NCI-H1417 (cell line): ENCODE results near the gene CLASP1.

Source experiments
- DNase-seq, 3 experiments: peaks; one replicate each; lab custom pipeline; 2025; lab: John Stamatoyannopoulos, UW

The CLASP1 gene

DNA sequence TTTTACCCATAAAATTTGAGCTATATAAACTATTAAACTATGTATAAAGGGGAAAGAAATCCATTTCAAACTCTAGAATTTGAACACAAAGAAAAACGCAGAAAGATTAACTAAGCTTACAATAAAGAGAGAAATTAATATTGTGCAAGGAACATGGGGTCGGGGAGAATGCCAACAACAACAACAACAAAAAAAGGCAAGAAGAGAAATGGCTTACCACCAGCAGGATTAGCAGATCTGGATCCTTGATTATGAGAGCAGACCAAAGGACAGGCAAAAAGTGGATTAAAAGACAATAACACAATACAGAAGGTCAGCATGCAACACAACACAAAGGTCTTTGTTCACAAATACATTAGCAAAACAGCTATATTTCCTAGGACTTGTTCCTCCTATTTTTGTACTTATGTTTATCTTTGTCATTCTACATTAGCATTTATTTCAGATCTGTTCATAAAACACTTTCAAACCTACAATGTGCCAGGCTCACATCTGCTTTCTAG lies 222.0 kb downstream of the CLASP1 start:
- DNase-seq: no peak

- DNase-seq: no peak
Measured at GRCh38 chr2:121420486-121420885, 228.8 kb downstream of the CLASP1 start.

DNA sequence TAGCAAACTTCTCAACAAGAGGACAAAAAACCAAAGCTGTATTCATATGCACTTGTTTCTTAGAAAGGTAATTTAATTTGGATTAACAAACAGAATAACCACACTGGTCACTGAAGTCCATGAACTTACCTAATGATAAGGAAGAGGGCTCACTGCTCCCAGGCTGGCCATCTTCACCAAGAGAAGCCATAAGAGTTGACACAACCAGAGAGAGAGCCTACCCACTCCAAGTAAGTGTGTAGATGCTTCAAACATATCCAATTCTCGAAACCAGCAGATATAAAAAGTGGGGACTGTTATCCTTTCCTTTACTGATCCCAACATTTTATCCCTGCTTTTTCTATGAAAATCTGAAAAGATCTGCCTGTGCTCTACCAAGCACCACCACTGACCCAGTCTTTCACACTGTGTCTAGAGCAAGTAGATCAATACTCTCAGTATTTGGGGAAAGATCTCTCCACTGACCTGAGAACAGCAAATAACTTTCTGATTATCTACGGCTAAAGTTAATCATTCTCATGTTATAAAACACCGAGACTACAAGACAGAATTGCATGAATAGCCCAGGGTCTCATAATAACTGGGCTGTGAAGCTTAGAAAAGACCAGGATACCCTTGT lies 230.1 kb downstream of the CLASP1 start:
- DNase-seq: no peak

- DNase-seq: no peak
Measured at GRCh38 chr2:121418494-121419058, 230.7 kb downstream of the CLASP1 start.

GRCh38 chr2:121417826-121418225 lies 231.4 kb downstream of the CLASP1 start:
- DNase-seq: no peak

- no peak for DNase-seq
Measured at GRCh38 chr2:121415727-121416126, 233.5 kb downstream of the CLASP1 start.

DNA sequence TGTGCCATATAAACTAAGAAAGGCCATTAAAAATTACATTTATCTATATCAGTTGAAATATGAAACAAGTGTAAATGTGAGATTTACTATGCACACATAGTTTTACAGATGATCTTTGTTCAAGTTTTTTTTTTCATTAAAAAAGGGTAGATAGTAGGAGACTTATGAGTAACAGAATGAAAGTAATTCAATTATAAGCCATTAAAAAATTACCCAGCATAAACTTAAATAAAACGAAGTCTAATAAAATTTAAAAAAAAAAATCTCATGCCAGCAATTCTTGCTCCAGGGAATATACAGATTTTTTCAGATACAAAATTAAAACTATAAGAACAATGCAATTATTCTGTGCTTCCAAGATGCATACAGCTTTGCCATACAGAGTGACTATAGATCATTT lies 236.9 kb downstream of the CLASP1 start:
- no peak for DNase-seq

- DNase-seq: no peak
Measured at GRCh38 chr2:121409966-121410365, 239.3 kb downstream of the CLASP1 start.

GRCh38 chr2:121409388-121409787 lies 239.9 kb downstream of the CLASP1 start:
- DNase-seq: no peak

DNA sequence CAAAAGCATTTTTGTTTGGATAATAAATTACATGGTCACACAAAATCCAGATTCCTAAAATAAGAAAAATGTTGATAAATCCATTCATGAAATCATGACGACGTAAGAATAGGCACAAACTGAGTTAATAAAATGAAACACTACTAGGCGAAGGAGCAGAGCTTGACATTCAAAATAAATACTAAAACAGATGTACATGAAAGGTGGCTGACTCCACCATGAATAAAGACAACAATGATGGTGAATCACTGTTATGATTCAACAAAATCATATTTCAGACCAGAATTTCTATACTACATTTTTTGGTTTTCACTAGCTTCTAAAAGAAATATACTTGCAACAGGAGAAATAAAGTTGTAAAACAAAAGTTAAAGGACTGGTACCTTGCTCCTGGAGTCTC lies 240.6 kb downstream of the CLASP1 start:
- no peak for DNase-seq

DNA sequence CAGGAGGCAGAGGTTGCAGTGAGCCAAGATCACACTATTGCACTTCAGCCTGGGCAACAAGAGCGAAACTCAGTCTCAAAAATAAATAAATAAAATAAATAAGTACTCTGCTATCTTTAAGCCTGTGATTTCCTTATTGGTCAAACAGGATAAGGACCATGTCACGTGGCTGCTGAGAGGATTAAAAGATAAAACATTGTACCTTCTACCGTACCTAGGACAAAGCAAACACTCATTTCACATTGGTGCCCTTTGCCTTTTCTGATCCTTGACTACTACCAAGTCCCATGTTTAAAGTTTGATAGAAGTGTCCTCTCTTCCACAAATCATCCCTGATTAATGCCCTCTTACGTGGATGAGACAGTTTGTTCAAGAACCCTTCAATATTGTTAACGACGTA lies 244.0 kb downstream of the CLASP1 start:
- no peak for DNase-seq

DNA sequence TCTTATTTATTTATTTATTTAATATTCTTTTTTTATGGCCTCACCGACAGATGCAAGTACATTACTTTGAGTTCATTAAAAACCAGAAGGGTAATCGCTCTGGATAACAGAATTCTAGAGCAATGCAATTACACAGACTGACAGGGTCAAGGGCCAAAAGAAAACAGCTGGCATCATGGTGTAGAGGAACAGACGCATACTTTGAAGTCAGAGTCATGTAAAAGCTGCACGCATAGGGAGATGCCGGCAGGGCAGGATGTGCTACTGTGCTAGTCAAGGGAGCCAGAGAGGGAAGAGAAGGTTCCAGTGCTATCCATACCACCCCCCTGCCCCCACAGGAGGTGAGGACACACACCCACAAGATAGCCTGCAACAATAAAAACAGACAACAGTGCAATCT lies 249.1 kb downstream of the CLASP1 start:
- no peak for DNase-seq

- no peak for DNase-seq
Measured at GRCh38 chr2:121398853-121399252, 250.4 kb downstream of the CLASP1 start.

- DNase-seq: no peak
Measured at GRCh38 chr2:121390082-121390692, 259.1 kb downstream of the CLASP1 start.

DNA sequence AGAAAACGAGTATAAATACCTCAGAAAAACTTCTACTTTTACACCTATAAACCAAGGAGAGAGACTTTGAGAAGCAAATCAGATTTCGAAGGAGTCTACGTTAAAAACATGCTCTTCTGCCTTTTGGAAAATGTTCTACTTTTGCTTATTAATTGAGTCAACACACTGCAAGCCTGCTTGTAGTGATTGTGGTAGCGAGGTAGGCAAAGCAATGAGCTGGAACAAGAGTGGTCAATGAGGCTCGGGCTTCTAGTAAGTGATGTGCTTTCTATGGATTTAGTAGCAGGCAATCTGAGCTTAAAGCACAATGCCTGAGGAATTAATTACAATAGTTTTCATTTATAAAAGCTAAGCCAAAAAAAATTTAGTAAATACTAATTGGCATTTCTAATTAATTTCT lies 260.9 kb downstream of the CLASP1 start:
- no peak for DNase-seq

DNA sequence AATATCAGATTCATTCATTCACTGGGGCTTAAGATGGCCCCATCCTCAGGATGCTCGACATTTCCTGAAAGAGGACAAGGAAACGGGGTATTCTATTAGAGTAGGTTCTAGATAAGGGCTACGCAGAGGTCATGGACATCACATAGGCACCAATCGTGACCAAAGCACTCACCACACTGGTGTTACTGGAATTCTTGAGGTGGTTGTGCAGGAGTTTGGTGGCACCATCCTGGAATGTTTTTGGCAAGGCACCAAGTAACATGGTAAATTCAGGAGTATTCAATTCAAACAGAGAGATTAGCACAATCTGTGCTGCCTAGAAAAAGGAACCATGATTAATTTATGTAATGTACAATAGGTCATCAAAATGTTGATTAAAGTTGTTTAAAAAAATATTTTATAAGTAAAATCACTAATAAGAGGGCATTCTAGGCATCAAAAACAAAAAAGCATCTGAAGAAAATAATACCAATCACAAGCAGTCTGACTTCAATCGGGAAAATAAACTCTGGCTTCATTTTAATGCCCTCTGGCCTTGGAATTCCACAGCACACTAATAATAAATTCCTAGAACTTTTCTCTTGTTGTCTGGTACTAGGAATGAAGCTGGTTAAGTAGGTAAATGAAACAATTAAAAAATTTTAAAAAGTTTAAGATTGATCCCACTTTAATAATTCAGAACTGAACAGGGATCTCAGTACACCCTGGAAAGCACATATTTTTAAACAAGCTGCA lies 261.5 kb downstream of the CLASP1 start:
- no peak for DNase-seq

DNA sequence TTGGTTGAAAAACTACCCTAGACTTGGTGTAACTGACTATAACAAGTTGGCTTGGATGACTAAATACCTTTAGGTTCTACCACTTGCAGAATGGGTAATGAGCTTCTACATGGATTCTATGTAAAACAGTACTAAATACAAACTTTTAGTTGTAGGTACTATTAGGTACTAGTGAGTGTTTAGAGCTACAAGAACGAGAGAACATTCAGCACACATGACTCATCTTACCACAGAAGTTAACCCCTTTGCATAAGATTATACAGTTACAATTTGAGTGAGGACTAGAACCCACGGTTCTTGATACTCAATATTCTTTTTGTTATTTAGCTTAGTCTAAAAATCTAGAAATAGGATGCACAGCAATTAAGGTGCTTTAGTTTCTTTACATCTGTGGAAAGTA lies 262.6 kb downstream of the CLASP1 start:
- no peak for DNase-seq

GRCh38 chr2:121386102-121386501 lies 263.2 kb downstream of the CLASP1 start:
- DNase-seq: no peak

DNA sequence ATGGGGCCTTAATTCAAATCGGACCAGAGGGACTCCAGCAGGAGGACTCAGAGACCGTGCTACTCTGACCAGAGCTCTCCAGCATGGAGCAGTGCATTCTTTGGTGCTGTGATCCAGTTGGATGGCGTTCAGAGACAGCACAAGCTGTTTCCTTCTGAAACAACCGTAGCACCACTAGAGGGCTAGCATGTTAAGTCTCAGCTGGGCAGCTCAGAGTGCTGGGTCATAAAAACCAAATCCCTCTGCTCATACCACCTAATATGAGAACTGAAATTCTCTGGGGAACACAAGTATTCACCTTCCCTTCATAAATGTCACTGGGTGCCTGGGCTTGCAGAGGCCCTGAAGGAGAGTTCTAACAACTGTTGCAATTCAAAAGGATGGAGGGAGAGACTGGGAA lies 266.5 kb downstream of the CLASP1 start:
- no peak for DNase-seq

GRCh38 chr2:121377646-121378045 lies 271.6 kb downstream of the CLASP1 start:
- DNase-seq: peak in 1 of 3 experiments; percentile 26

DNA sequence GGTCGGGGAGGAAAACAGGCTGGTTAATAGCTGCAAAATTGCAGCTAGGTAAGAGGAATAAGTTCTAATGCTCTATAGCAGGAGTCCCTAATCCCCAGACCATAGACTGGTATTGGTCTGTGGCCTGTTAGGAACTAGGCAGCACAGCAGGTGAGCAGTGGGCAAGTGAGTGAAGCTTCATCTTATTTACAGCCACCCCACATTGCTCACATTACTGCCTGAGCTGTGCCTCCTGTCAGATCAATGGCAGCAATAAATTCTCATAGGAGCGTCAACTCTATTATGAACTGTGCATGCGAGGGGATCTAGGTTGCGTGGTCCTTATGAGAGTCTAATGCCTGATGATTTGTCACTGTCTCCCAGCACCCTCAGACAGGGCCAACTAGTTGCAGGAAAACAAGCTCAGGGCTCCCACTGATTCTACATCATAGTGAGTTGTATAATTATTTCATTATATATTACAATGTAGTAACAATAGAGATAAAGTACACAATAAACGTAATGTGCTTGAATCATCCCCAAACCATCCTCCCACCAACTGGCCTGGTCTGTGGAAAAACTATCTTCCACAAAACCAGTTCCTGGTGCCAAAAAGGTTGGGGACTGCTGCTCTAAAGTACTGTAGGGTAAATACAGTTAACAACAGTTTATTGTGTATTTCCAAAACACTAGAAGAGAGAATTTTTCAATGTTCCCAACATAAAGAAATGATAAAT lies 272.6 kb downstream of the CLASP1 start:
- peak in 1 of 3 experiments; percentile 57 for DNase-seq

DNA sequence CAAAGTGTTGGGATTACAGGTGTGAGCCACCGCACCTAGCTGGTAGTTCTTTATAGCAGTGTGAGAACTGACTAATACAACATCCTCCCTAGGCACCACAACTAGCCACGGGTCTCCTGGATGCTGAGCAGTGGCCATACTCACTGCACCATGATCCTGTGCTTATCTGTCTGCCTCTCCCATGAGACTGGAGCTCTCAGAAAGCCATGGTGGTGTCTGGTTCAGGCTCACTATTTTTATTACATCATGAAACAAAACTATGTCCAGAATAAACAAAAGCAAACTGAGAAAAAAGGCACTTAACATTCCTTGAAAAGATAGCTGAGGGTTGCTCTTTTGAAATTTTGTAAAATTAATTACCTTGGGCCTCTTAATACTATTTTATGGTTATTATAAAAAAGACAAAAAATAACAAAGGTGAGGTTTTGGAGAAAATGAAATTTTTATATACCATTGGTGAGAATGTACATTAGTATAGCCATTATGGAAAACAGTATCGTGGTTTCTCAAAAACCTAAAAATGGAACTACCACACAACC lies 273.6 kb downstream of the CLASP1 start:
- no peak for DNase-seq
